HAP-1 (cell line): ENCODE measurements around the gene SEMA6A.

Experiments used
- DNase-seq, 2 experiments: peaks; one replicate each; pipeline ENCODE4 v3.0.0-alpha.2; 2016 to 2020; ENCODE audit warnings: low spot score in 2 of 2
- H3K27me3 ChIP-seq: fragments of 250-450 bp; sonication (Bioruptor Pico); 2 replicates; pipeline ENCODE4 v1.5.1; 2020; ENCODE audit warnings: low read depth, mild to moderate bottlenecking, moderate library complexity
- H3K36me3 ChIP-seq: fragments of 250-450 bp; sonication (Bioruptor Pico); replicated peaks from 2 replicates; pipeline ENCODE4 v1.5.1; 2020; ENCODE audit warnings: mild to moderate bottlenecking
- H3K4me1 ChIP-seq: fragments of 250-450 bp; sonication (Bioruptor Pico); 2 replicates; pipeline ENCODE4 v1.5.1; 2020; ENCODE audit warnings: mild to moderate bottlenecking
- H3K4me3 ChIP-seq: fragments of 250-450 bp; sonication (Bioruptor Pico); 2 replicates; pipeline ENCODE4 v1.5.1; 2020; ENCODE audit warnings: mild to moderate bottlenecking, moderate library complexity
- H3K9me3 ChIP-seq: fragments of 250-450 bp; sonication (Bioruptor Pico); 2 replicates; pipeline ENCODE4 v1.5.1; 2020; ENCODE audit warnings: mild to moderate bottlenecking, moderate library complexity
- in situ Hi-C: fragments of 300-500 bp; cut with MboI; formaldehyde crosslinking; loops from 3 replicates; pipeline ENCODE4 v1.14.3; 2020; ENCODE audit warnings: low sequenced_read_pairs, inconsistent platforms, mixed read lengths

SEMA6A gene

DNA sequence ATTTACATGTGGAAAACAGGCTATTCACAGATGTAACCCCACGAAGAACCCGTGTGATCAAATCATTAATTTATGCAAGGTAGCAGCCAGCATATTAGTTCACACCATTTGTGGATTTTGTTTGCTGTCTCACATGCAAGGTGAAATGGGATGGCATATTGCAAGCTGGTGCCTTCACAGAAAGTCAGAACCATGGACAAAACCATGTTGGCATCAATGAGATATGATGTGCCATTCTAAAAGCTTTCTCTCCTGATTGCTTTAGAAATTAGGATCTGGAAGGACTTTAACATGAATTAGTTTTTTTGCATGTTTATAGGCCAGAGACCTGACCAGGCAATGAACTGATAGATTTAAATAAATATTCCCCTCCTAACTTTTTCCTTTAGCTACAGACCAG lies 129.3 kb downstream of the SEMA6A start:
- no peak for DNase-seq
- Histone ChIP-seq H3K4me1 (peaks cover 64% of the 10 kb centered on the region), H3K36me3 (peaks cover 41% of the 10 kb centered on the region), H3K27me3 (no peaks in the 10 kb centered on the region), H3K9me3 (no peaks in the 10 kb centered on the region), H3K4me3 (no peak overlapping the region)
- in situ Hi-C loops, result no loop called here

DNA sequence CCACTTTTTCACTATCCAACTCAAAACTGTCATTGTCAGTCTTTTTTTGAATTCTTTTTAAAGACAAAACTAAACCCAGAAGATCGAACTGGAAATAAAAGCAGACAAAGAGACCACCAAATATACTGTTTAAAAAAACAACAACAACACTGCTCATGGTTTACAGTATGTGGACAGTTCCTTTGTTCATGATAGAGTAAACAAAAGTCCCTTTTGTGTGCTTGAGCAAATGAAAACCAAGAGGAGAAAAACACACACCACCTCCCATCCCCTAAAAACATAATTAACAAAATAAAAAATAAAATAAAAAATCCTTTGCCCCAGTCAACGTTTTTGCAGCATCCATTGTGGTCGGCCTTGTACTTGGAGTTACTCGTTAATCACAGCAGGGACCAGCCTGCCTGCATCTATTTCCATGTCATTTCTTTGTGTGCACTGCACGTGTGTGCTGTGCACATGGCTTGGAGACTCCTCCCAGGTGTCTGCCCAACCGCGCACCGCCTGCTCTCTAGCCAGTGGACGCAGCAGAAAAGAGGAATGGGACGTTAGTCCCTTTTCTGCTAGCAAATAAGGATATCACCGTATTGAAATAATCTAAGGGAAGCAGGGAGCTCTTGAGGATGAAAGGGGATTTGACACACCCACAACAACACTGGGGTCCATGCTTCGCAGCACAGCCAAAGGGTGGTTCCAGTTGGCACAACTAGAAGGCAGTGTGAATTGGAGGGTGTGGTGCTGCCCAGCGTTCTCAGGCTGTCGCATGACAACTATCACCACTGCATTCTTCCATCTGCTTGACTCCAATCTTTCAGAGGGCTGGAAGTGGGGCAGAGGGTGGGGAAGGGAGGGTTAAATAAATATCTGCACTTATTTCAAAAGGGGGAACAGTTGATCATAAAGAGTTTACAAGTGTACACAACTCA lies 130.0 kb downstream of the SEMA6A start:
- Histone ChIP-seq H3K36me3 (peaks cover 38% of the 10 kb centered on the region), H3K27me3 (no peaks in the 10 kb centered on the region), H3K9me3 (no peaks in the 10 kb centered on the region), H3K4me1 (peaks cover 63% of the 10 kb centered on the region), H3K4me3 (no peak overlapping the region)
- in situ Hi-C loops, result no loop called here
- peak in 1 of 2 experiments; percentile 38 for DNase-seq

DNA sequence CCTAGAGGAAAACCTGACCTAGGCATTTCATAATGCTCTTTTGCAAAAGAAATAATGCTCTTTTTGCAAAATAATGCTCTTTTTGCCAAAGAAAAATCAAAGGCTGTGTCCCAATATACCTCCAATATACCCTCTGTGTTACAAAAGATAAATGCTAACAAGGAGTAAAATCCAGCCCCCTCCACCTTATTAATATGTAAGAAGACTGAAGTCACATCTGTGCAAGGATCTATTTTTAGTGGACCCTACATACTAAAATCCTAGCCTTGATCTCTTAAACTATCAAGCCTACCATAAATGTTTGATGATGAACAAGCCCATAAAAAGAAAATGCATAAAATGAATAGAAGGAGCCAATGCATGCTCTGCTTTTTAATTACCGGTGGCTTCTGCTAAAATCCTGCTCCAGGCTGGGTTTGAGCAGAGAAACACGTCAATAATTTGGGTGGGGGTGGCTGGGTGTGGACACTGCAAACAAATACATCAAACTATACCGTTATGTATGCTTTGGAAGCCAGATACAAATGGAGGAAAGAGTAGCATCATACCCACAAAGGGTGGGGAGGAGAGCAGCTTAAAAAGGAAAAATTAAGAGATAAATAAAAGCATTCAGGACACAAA lies 131.6 kb downstream of the SEMA6A start:
- Histone ChIP-seq H3K9me3 (no peaks in the 10 kb centered on the region), H3K4me1 (peaks cover 66% of the 10 kb centered on the region), H3K4me3 (no peak overlapping the region), H3K27me3 (no peaks in the 10 kb centered on the region), H3K36me3 (peaks cover 38% of the 10 kb centered on the region)
- DNase-seq, result peak; percentile 46 to 49
- in situ Hi-C loops, result no loop called here

DNA sequence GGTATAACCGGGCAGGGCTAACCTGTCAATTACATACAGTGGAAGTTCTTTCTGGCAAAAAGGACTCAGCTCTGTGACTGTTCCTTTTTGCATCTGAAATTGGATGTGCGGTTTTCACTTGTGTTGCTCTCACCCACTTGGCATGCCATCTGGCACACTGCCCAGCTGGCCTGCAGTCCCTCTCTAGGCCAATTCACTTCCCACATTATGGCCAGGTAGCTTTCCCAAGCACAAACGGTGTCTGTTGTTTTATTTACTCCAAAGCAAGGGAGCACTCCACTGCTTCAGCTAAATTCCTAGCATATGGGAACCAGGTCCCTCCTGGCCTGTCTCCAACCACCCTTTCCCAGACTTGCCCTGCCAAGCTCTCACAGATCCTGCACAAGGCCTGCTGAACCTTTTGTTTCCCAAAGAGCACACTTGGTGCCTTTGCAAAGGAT lies 132.5 kb downstream of the SEMA6A start:
- H3K9me3 ChIP-seq, result no peaks in the 10 kb centered on the region
- peak in 1 of 2 experiments; percentile 17 for DNase-seq
- in situ Hi-C loops, result no loop called here
- H3K4me1 ChIP-seq, result peaks cover 66% of the 10 kb centered on the region
- peaks cover 29% of the 10 kb centered on the region for H3K36me3 ChIP-seq
- no peaks in the 10 kb centered on the region for H3K27me3 ChIP-seq
- no peak overlapping the region for H3K4me3 ChIP-seq

DNA sequence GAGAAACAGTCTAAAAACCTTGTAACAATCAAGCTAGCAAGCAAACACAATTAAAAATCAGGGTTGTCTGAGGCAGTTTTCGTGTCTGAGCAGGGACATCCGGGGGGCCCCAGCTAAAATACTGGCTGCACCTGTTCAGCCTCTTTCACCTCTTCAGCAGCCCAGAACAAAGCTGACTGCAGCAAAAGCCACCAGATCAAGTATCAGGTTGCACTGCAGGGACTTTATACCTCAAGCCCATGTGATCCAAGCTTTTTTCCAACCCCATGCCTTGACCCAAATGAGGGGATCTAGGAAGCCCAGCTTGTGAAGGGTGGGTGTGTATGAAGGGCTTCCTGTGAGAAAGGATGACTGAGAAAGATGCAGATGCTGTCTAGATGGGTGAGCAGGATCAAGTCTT lies 133.4 kb downstream of the SEMA6A start:
- H3K27me3 ChIP-seq, result no peaks in the 10 kb centered on the region
- DNase-seq, result peak in 1 of 2 experiments; percentile 17
- H3K4me1 ChIP-seq, result peaks cover 66% of the 10 kb centered on the region
- no peaks in the 10 kb centered on the region for H3K9me3 ChIP-seq
- peaks cover 20% of the 10 kb centered on the region for H3K36me3 ChIP-seq
- no peak overlapping the region for H3K4me3 ChIP-seq
- in situ Hi-C loops, result no loop called here

DNA sequence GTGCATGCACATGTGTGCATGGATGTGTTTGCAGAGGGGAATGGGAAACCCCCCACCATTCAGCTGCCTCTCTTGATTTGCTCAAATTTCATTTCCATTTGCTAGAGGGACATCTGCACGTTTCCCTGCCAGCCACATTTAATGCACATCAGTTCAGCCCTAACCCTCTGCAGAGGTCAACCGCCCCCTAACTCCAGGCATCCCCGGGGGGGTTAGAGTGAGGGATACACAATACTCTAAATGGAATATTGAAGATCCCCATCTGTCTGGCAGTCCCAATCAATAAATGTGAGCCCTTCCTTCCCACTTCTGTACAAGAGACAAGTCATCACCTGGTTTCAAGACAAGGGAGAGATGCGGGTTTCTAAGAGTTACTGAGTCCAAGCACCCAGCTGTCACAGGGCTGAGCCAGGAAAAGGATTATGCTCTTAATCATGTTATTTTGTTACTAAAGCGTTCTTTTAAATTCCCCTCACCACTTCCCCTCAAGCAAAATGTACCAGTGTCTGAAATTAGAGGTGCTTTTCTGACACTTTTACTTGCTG lies 134.1 kb downstream of the SEMA6A start:
- Histone ChIP-seq H3K36me3 (peaks cover 13% of the 10 kb centered on the region), H3K27me3 (no peaks in the 10 kb centered on the region), H3K4me1 (peaks cover 65% of the 10 kb centered on the region), H3K9me3 (no peaks in the 10 kb centered on the region; the same call in 1 of the 2 replicates), H3K4me3 (no peak overlapping the region)
- peak in 1 of 2 experiments; percentile 27 for DNase-seq
- in situ Hi-C loops, result no loop called here

DNA sequence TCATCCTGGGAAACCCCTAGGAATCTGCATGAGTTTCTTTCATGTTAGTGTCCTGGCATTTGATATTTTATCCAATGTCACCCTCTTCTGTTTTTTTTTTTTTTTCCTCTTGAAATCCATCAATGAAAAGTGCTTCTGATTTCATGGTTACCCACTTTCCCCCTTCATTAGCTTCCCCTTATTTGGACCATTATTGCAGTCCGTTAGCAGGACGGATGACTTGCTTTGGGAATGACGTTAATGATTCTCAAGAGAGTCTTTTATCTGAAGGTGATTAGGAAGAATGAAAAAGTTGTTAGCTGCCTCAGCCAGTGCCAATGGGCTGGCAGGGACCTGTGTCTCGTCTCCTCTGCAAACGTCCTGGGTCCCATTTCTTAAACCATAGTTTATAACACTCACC lies 134.7 kb downstream of the SEMA6A start:
- H3K4me3 ChIP-seq, result no peak overlapping the region
- peaks cover 60% of the 10 kb centered on the region for H3K4me1 ChIP-seq
- no peak for DNase-seq
- no peaks in the 10 kb centered on the region; the same call in 1 of the 2 replicates for H3K9me3 ChIP-seq
- H3K27me3 ChIP-seq, result no peaks in the 10 kb centered on the region
- peaks cover 7% of the 10 kb centered on the region for H3K36me3 ChIP-seq
- in situ Hi-C loops, result no loop called here

DNA sequence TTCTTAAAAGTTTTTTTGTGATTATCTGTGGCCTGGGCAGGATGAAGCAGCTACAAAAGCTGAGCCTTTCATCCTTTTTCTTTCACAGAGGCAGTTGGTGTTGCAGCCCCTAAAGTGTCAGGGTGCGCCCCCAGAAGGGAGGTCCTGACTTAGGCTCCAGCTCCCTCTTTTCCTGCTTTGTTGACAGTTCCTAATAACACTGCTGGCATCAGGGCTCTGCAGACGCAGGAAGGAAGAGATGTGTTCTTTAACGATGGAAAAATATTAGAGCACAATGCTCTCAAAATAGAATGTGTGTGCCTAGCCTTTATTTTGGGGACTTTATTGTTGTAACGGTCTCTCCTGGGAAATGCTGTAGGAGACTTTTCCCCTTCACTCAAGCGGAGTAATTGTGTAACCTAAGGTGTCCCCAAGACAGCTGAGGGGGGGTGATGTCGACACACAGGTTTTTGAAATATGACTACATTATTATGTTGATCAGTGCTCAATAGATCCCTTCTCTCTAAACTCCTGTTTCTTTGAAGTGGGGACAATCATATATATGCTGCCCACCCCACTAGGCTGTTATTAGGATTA lies 135.6 kb downstream of the SEMA6A start:
- H3K36me3 ChIP-seq, result no peaks in the 10 kb centered on the region
- no peaks in the 10 kb centered on the region for H3K27me3 ChIP-seq
- peaks cover 51% of the 10 kb centered on the region for H3K4me1 ChIP-seq
- peak; percentile 68 to 86 for DNase-seq
- H3K9me3 ChIP-seq, result no peaks in the 10 kb centered on the region; the same call in 1 of the 2 replicates
- no peak overlapping the region for H3K4me3 ChIP-seq
- in situ Hi-C loops, result no loop called here

DNA sequence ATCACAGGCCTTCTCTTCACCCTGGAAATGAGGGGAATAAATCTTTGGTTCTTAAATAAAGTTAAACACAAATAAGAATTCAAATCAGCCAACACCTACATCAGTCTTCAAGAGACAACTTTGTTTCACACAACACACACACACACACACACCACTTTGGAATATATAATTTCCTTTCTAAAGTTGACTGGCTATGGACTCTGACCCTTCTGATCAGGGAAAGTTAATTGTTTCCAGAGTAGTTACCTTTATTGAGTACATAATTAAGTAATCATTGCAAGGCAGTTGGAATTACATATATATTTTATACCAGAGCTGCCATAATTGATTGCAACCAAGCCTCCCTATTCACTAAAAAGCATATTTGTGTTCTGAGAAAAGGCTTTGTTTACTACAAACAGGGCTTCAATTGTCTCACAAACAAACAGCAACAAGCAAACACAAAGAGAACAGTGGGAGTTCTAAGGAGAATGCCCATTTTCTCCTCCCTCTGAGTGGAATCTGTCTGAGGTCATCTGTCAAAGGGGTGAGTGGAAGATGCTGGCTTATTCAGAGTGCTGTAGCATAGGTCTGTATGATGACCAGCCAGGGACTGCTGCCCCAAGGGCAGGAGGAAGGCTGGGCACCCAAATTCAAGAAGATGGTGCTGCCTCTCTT lies 136.6 kb downstream of the SEMA6A start:
- no peaks in the 10 kb centered on the region; the same call in 1 of the 2 replicates for H3K9me3 ChIP-seq
- H3K36me3 ChIP-seq, result no peaks in the 10 kb centered on the region
- in situ Hi-C loops, result no loop called here
- no peak for DNase-seq
- H3K4me1 ChIP-seq, result peaks cover 41% of the 10 kb centered on the region
- H3K27me3 ChIP-seq, result no peaks in the 10 kb centered on the region
- no peak overlapping the region for H3K4me3 ChIP-seq

DNA sequence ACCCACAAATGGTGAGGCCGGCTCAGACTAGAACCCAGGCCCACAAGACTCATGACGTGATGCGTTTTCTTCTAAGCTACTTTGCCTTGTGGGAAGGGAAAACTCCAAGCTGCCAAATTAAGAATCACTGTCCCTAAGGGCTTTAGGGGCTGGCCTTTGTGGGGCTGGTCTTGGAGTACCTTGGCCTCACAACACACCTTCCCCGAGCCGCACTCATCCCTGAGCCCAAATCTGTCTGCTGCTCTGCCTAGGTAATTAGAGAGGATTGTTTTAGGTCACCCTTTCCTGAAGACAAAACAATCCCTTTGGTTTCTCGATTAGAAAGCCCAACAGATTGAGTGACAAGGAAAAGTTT lies 137.3 kb downstream of the SEMA6A start:
- in situ Hi-C loops, result no loop called here
- no peaks in the 10 kb centered on the region for H3K36me3 ChIP-seq
- H3K27me3 ChIP-seq, result no peaks in the 10 kb centered on the region
- H3K9me3 ChIP-seq, result no peaks in the 10 kb centered on the region; the same call in 1 of the 2 replicates
- no peak overlapping the region for H3K4me3 ChIP-seq
- H3K4me1 ChIP-seq, result peaks cover 38% of the 10 kb centered on the region
- DNase-seq, result no peak

DNA sequence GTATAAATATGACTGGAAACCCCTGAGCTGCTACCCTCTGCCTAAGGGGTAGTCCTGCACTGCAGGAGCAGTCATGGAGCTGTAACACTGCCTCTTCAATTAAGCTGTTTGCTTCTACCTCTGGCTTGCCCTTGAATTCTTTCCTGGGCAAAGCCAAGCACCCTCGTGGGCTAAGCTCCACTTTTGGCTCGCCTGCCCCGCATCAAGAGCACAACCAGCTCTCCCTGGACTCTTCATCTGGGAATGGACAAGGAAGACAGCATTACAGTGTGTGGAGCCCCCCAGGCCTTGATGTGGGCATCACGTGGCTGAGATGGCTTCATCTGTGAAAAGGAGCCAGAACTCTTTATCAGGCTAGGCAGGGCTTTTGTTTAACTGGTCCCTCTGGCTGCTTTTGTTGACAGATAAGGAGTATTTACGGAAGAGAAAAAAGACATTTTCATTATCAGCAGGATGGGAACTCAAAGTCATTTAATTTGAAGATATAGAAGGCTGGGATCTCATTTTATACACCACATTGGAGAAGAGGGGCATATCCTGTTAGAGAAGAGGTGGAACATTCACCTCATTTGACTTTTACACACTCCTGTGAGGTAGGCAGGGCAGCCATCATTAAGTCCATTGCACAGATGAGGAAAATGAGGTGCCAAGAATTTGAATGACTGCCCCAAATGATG lies 137.8 kb downstream of the SEMA6A start:
- DNase-seq, result no peak
- Histone ChIP-seq H3K4me3 (no peak overlapping the region), H3K36me3 (no peaks in the 10 kb centered on the region), H3K4me1 (peaks cover 40% of the 10 kb centered on the region), H3K9me3 (no peaks in the 10 kb centered on the region; the same call in 1 of the 2 replicates), H3K27me3 (no peaks in the 10 kb centered on the region)
- in situ Hi-C loops, result no loop called here

DNA sequence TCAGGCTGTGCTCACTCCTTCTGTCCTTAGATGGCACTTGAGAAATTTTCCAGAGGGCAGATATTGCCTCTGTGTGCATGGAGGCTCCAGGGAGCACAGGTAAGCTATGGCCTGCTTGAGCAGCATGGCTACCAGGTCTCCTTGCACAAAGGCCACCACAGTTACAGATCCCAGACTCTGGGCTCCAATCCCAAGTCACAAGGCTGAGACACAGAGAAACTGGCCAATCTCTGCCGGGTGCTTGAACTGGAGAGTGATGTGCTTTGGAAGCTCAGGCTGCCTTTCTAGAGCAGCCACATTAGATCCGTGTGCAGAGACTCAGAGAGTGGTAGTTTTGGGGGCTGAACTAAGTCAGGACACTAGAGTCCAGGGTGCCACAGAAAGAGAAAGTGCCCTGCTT lies 145.7 kb downstream of the SEMA6A start:
- H3K4me3 ChIP-seq, result no peak overlapping the region
- in situ Hi-C loops, result no loop called here

DNA sequence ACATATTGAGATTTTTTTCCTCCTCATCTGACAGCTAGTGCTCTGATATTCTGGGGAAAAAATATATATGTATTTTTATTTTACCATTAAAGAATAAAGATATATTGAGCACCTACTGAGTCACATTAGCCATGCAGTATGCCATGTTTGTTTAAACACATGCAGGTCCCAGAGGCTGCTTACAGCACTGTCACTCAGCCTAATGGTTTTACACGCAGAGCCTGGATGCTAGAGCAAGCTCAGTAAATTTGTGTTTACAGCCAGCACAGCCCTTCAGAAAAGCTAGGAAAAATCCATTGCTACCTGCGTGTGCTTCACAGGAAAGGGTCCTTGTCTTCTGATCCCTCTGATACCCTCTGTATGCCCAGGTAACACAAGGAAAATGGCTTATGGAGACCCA lies 146.2 kb downstream of the SEMA6A start:
- Histone ChIP-seq H3K36me3 (no peaks in the 10 kb centered on the region), H3K9me3 (no peaks in the 10 kb centered on the region), H3K4me1 (peaks cover 13% of the 10 kb centered on the region), H3K27me3 (no peaks in the 10 kb centered on the region), H3K4me3 (no peak overlapping the region)
- in situ Hi-C loops, result no loop called here
- DNase-seq, result no peak

More for the DNA sequence above, 145.7 kb downstream of the SEMA6A start:
- Histone ChIP-seq H3K27me3 (no peaks in the 10 kb centered on the region), H3K4me1 (peaks cover 13% of the 10 kb centered on the region), H3K36me3 (no peaks in the 10 kb centered on the region), H3K9me3 (no peaks in the 10 kb centered on the region)
- no peak for DNase-seq
